CD4-positive, alpha-beta T cell treated with Interleukin-10 for 1 hour (primary cell): ENCODE results near the gene MGMT.

Source experiments
- DNase-seq: peaks from one replicate; pipeline ENCODE4 v3.0.0-alpha.2; 2020

The MGMT gene

DNA sequence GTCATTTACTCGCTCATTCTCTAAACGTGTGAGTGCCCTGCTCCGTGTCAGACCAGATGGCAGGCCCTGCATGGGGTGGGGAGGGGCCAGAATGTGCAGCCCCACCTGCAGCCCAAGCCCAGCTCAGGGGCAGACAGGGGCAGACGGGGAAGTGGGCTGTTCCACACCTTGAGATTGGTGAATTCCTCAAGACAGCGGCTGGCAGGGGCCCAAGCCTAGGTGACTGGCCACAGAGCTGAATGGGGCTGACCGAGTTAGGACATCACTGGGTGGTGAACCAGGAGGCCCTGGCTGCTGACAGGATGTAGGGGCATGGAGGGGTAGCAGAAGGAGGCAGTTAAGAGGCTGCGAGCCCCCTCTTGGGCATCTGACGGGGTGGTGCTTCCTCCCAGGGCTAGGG is 79.1 kb downstream of the MGMT start:
- DNase-seq = no peak

DNA sequence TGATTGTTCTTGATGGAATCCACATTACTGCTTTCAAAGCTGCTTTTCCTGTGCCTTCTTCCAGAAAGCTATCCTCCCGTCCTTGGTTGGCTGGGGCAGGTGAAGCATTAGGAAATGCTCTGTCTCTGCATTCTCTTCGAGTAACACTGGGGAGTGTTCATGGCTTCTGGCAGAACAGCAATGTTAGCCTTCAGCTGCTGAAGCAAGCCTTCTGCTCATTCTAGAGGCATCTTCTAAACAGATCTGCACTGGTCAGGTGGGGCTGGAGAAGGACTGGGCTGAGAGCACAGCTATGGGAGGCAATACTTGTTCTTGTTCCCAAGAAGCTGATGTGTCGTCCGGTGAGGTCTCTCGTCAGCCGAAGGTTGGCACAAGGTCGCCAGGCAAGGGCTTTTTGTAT is 80.6 kb downstream of the MGMT start:
- DNase-seq = no peak

GRCh38 chr10:129548600-129548999 is 81.6 kb downstream of the MGMT start:
- DNase-seq = no peak

DNA sequence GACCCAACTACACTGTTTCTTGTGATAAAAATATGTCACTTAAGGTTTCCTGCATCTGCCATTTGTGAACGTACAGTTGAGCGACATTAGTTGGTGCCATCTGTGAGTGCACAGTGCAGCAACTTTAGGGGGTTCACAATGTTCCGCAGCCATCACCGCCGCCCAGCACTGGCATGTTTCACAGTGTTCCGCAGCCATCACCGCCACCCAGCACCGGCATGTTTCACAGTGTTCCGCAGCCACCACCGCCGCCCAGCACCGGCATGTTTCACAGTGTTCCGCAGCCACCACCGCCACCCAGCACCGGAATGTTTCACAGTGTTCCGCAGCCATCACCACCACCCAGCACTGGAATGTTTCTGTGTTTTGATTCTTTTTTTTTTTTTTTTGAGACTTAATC is 83.0 kb downstream of the MGMT start:
- no peak for DNase-seq

- no peak for DNase-seq
Observed at GRCh38 chr10:129550658-129551057, 83.6 kb downstream of the MGMT start.

DNA sequence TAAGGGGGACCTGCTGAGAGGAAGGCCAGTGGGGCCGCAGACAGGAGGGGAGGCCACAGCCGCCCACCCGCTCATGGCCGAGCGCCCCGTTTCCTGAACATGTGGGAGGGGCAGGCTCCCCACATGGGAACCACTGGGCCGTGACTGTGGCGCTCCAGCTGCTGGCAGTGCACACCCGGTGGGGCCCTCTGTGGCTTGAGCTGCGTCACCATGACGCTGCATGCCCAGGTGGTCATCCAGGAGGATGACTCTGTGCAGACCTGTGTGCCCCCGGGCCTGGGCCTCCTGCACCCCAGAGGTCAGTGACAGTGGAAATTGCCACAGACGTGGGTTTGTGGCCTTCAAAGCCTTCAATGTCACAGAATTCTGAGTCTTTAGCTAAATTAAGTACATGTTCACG is 85.1 kb downstream of the MGMT start:
- DNase-seq = no peak

GRCh38 chr10:129553928-129554327 is 86.9 kb downstream of the MGMT start:
- DNase-seq = no peak

DNA sequence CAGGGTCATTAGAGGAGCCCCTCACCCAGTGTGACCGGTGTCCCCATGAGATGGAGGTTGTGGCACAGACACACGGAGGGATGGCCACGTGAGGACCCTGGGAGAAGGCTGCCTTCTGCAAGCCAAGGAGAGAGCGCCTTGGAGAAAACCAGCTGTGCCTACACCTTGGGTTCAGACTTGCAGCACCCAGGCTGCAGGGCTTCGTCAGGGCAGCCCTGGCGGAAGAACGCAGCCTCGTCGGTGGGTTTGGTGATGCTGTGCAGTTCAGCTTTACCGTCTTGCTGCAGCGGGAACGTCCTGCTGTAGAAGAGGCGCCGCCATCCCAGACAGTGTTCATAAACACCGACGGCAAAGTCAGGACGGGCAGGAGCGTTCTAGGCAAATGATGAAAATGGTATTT is 89.3 kb downstream of the MGMT start:
- DNase-seq = no peak

DNA sequence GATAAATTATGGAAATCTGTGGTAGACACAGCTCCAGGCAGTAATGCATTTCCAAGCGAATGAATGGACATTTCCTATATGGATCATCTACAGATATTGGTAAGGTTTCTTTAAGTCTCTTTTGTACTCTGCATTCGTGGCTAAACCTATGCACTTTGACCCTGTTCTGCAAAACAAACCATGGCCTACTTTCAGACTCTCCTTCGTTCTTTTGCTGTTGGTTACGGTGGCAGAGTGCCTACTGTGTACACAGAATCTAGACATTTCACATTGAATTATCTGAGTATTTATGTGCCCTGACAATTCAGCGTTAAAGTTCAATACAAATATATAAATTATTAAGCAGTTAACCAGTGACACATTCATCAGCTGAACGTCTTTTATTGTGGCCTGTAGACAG is 93.3 kb downstream of the MGMT start:
- no peak for DNase-seq

GRCh38 chr10:129562487-129562886 is 95.4 kb downstream of the MGMT start:
- DNase-seq = no peak

GRCh38 chr10:129564923-129565322 is 97.9 kb downstream of the MGMT start:
- DNase-seq = no peak

DNA sequence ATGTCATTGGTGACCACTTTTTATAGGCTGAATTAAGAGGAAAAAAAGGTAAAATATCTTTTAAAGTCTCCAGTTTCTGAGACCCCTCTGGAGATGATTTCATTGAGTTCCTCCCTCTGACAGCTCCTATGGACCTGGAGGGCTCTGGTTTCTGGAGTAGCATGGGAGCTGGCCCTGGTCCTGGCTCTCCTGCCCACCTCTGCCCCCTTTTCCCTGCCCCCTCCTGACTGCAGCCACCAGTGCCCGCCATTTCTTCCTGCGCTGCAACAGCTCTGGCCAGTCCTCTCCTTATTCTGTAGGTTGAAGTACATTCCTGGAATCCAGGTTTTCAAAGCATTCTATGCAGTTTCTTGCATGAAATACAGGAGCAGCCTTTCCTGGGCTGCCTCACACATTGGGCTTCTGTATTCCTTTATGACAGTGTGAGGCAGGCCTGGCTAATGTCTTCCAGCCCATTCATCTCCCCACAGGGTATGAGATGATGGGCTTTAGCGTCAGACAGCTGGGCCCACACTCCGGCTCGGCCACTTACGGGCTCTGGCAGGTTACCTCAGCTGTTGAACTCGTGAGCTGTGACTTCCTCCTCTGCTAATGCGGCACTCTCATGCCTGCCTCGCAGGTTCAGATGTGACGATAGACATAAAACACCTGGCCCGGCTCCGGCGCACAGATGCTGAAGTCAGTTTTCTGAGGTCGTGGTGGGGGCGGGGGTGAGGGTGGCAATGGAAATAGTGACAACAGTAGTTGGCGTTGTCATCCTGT is 101.7 kb downstream of the MGMT start:
- DNase-seq = no peak

DNA sequence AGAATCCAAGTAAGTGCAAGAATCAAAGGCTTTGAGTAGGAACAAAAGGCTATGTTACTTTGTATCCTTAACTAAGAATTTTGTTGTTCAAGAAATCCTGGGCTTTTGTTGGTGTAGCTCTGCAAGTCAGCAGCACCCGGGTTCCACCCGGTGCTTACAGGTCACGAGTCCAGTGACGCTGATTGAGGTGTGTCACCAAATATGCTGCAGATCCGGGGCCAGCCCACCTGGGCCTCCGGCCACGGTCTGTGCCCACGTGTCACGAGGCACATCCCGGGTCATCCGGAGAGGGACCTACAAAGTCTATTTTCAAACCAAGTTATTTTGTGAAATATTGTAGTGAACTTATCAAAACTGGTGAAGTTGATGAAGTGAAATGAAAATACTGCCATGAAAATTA is 103.1 kb downstream of the MGMT start:
- DNase-seq = no peak

- DNase-seq = no peak
Observed at GRCh38 chr10:129579228-129579627, 112.2 kb downstream of the MGMT start.

GRCh38 chr10:129580010-129580409 is 113.0 kb downstream of the MGMT start:
- DNase-seq = no peak

DNA sequence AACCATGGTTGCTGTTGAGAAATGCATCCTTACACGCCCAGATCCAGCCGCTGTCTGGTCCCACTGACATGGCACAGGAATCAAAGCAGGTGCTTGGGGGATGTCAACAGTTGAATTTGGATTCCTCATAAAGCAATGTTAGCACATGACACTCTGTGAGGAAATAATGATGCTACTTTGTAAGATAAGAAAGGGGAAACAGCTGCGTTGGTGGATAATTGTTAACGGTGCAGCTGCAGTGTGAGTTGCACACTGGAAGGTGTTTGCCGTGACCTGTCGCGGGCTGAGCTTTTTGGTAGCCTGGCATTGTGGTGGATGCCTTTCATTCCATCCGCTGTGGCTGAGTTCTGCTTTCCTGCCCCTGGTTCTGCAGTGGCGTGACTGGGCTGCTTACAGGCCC is 113.9 kb downstream of the MGMT start:
- no peak for DNase-seq

DNA sequence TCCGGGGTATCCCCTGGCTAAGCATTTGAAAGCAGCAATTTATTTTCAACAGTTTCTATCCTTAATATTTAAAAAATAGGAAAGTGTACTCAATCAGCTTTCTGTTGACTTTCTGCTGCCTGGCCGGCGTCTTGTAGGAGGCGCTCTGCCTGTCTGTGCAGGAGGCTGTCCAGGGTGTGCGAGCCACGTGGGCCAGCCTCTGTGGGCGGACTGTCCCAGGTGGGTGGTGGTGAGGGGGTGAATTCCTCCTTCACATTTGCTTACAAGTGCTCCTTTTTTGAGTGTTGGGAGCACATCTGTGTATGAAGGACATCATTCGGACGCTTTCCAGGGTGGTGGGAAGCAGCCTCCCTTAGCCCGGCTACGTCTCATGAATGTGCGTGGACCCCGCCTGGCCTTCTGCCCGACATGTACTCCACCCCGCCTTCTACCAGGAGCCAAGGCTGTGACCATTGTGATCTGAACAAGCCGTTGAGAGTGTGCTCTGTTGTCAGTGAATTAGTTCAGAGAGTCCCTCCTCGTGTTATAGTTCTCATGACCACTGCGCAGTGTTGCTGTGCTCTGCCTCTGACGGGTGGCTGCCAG is 114.9 kb downstream of the MGMT start:
- DNase-seq = no peak

DNA sequence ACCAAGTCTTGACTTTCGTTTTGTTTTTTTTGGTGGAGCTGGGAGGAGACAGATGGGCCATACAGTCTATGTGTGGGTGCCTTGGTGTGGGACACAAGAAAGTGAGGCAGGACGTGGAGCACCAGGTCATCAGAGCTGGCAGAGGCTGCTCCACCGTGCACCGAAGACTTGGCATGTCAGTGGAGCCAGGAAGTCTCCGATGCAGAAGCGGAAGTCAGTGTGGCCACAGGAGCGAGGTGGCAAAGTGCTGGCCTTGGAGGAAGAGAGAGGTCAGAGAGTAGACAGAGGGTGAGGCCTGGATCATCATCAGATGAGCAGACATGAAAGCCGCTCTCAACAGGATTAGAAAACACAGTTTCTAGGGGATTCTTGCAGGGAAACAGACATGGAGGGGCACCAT is 116.8 kb downstream of the MGMT start:
- DNase-seq = no peak

- no peak for DNase-seq
Observed at GRCh38 chr10:129586898-129587443, 119.9 kb downstream of the MGMT start.

GRCh38 chr10:129589546-129589945 is 122.5 kb downstream of the MGMT start:
- no peak for DNase-seq

GRCh38 chr10:129593953-129594352 is 126.9 kb downstream of the MGMT start:
- DNase-seq = no peak

DNA sequence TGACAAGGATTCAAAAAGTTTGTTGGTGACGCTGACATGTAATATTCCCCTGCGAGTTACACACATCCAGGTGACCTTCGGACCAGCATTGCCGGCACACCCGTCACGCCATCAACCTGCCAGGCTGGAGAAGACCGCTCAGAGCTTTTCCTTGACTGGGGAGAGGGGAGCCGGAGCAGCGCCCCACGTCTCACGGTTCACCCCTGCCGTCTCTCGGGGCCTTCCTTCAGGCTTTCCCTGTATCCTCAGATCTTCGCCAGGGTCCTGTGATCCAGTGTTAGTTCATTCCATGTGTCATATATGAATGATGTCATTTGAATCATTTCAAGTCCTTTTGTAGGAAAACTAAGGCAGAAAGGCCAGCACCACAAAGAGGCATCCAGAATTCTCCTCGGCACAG is 127.8 kb downstream of the MGMT start:
- no peak for DNase-seq

- no peak for DNase-seq
Observed at GRCh38 chr10:129598413-129598812, 131.4 kb downstream of the MGMT start.

GRCh38 chr10:129599160-129599559 is 132.1 kb downstream of the MGMT start:
- DNase-seq = no peak

DNA sequence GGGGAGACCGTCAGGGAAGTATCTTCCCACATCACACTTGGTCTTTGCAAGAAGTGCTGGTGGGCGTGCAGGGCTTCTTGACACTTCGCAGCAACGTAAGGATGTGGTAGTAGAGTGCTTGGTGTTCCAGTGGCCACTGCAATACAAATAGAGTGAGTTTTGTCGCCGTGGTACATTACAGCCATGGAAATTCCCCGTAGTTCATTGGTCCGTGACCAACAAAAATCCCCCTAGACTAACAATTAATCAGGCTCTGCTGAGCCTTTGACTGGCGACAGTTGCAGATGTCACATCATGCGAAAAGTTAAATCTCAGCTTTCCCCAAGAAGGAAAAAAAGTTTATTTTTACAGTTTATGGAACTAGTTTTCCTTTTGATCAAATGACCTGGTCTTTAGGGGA is 134.7 kb downstream of the MGMT start:
- DNase-seq = no peak
